IMR-90 (cell line): ENCODE results near the gene KAZALD1. TPM values are rescaled to one million over a fixed set of nuclear protein-coding genes. Genes with fewer than 3 reads are reported as not detected.

ENCODE experiments used
- ATAC-seq: fragments of 200-7000 bp; cut with Tn5 transposase; 2 replicates; pipeline ENCODE4 v1.9.1; 2020; ENCODE audit warnings: low read depth, mild to moderate bottlenecking, moderate library complexity
- BruUV-seq: library from RNA; stranded (reverse); fragments of 400-500 nt; replicated peaks from 2 replicates; lab custom pipeline; 2021; lab: Mats Ljungman, UMichigan
- CTCF ChIA-PET: fragments of 300-600 bp; formaldehyde crosslinking; extraction: SDS; loops from one replicate; lab custom pipeline; 2021; ENCODE audit warnings: antibody characterized with exemption; lab: Yijun Ruan, JAX
- POLR2A ChIA-PET: fragments of 300-600 bp; sonication (Branson Sonifier 250); formaldehyde crosslinking; loops from one replicate; lab custom pipeline; 2022; ENCODE audit warnings: antibody characterized with exemption; ENCODE audit not compliant: unreplicated experiment; lab: Charles Lee
- DNase-seq: peaks from one replicate; pipeline ENCODE4 v3.0.0; 2013
- H2AFZ ChIP-seq: replicated peaks from 2 replicates; pipeline ENCODE3; 2013; ENCODE audit warnings: low read length, mild to moderate bottlenecking; ENCODE audit not compliant: poor library complexity
- H2AK5ac ChIP-seq: 2 replicates; pipeline ENCODE4 v1.6.1; 2013; ENCODE audit warnings: low read depth, low read length, inconsistent platforms
- H2AK9ac ChIP-seq: replicated peaks from 2 replicates; pipeline ENCODE3; 2013; ENCODE audit warnings: mild to moderate bottlenecking, low read depth, low read length, moderate library complexity; ENCODE audit not compliant: poor library complexity
- H2BK120ac ChIP-seq: 2 replicates; pipeline ENCODE4 v1.6.1; 2013; ENCODE audit warnings: low read depth, low read length, inconsistent platforms
- H2BK15ac ChIP-seq: 3 replicates; pipeline ENCODE4 v1.6.1; 2013; ENCODE audit warnings: low read depth, low read length, inconsistent platforms
- H2BK20ac ChIP-seq: 2 replicates; pipeline ENCODE4 v1.6.1; 2013; ENCODE audit warnings: low read depth, mild to moderate bottlenecking, inconsistent platforms, low read length, moderate library complexity
- H2BK5ac ChIP-seq: 2 replicates; pipeline ENCODE4 v1.6.1; 2013; ENCODE audit warnings: mild to moderate bottlenecking, low read depth, low read length, inconsistent platforms; ENCODE audit not compliant: poor library complexity, severe bottlenecking
- H3K14ac ChIP-seq: replicated peaks from 2 replicates; pipeline ENCODE4 v1.6.1; 2013; ENCODE audit warnings: low read depth, low read length, inconsistent platforms
- H3K18ac ChIP-seq: 2 replicates; pipeline ENCODE4 v1.6.1; 2013; ENCODE audit warnings: low read depth, low read length, control low read depth
- H3K23ac ChIP-seq: 2 replicates; pipeline ENCODE4 v1.6.1; 2013; ENCODE audit warnings: low read depth, low read length, inconsistent platforms
- H3K27ac ChIP-seq: 2 replicates; pipeline ENCODE4 v1.5.1; 2013; ENCODE audit warnings: mild to moderate bottlenecking, control low read depth, low read length; ENCODE audit not compliant: insufficient read depth
- H3K27me3 ChIP-seq: 2 replicates; pipeline ENCODE4 v1.6.1; 2013; ENCODE audit warnings: low read length; ENCODE audit not compliant: control insufficient read depth, insufficient read depth
- H3K36me3 ChIP-seq: 2 replicates; pipeline ENCODE4 v1.6.1; 2013; ENCODE audit warnings: low read length, mixed read lengths; ENCODE audit not compliant: control insufficient read depth, insufficient read depth
- H3K4ac ChIP-seq: 2 replicates; pipeline ENCODE4 v1.6.1; 2013; ENCODE audit warnings: low read depth, low read length, inconsistent platforms
- H3K4me1 ChIP-seq: 2 replicates; pipeline ENCODE4 v1.6.1; 2013; ENCODE audit warnings: low read length, mixed read lengths; ENCODE audit not compliant: control insufficient read depth, insufficient read depth
- H3K4me2 ChIP-seq: 2 replicates; pipeline ENCODE4 v1.6.1; 2013; ENCODE audit warnings: low read depth, mild to moderate bottlenecking, control low read depth, low read length, moderate library complexity
- H3K4me3 ChIP-seq: 2 replicates; pipeline ENCODE4 v1.5.1; 2013; ENCODE audit warnings: low read depth, mild to moderate bottlenecking, control low read depth, low read length, moderate library complexity; ENCODE audit not compliant: insufficient read depth
- H3K56ac ChIP-seq: 2 replicates; pipeline ENCODE4 v1.6.1; 2013; ENCODE audit warnings: low read length, inconsistent platforms; ENCODE audit not compliant: insufficient read depth; ENCODE audit errors: extremely low read depth
- H3K79me1 ChIP-seq, 2 experiments: 2 replicates each; pipeline ENCODE4 v1.6.1; 2013; ENCODE audit warnings: low read length in 2 of 2, inconsistent platforms in 1 of 2, low read depth in 1 of 2
- H3K9ac ChIP-seq: 2 replicates; pipeline ENCODE4 v1.6.1; 2013; ENCODE audit warnings: low read depth, low read length, control low read depth
- H3K9me1 ChIP-seq: 2 replicates; pipeline ENCODE4 v1.6.1; 2013; ENCODE audit warnings: low read length, inconsistent platforms; ENCODE audit not compliant: insufficient read depth
- H3K9me3 ChIP-seq: 2 replicates; pipeline ENCODE4 v1.6.1; 2013; ENCODE audit warnings: low read length; ENCODE audit not compliant: control insufficient read depth, insufficient read depth
- H4K20me1 ChIP-seq: 2 replicates; pipeline ENCODE4 v1.6.1; 2013; ENCODE audit warnings: low read length, inconsistent platforms; ENCODE audit not compliant: insufficient read depth
- H4K5ac ChIP-seq: 2 replicates; pipeline ENCODE4 v1.6.1; 2013; ENCODE audit warnings: mild to moderate bottlenecking, low read depth, low read length, control low read depth
- H4K8ac ChIP-seq, 2 experiments: 2 replicates each; pipeline ENCODE4 v1.6.1; 2013; ENCODE audit warnings: low read depth in 2 of 2, low read length in 2 of 2, control low read depth in 1 of 2, inconsistent platforms in 1 of 2
- H4K91ac ChIP-seq: 2 replicates; pipeline ENCODE4 v1.6.1; 2013; ENCODE audit warnings: low read depth, low read length, inconsistent platforms; ENCODE audit not compliant: insufficient read depth
- CEBPB ChIP-seq: IDR thresholded peaks from 2 replicates; pipeline ENCODE4 v1.6.1; 2012; ENCODE audit warnings: low read depth, low read length, improper control_type of control experiment
- CTCF ChIP-seq: conservative IDR thresholded peaks from 2 replicates; pipeline ENCODE4 v1.5.1; 2012; ENCODE audit warnings: mild to moderate bottlenecking, low read depth, low read length, improper control_type of control experiment
- FOS ChIP-seq: fragments of 150-350 bp; IDR thresholded peaks from 2 replicates; pipeline ENCODE4 v1.6.1; 2016; ENCODE audit warnings: low read depth, low read length
- MXI1 ChIP-seq: IDR thresholded peaks from 2 replicates; pipeline ENCODE4 v1.6.1; 2012; ENCODE audit warnings: low read depth, mild to moderate bottlenecking, low read length, moderate library complexity, borderline replicate concordance
- NFE2L2 ChIP-seq: fragments of 150-350 bp; IDR thresholded peaks from 2 replicates; pipeline ENCODE4 v1.6.1; 2016; ENCODE audit warnings: low read depth, mild to moderate bottlenecking, low read length
- POLR2A ChIP-seq: IDR thresholded peaks from 2 replicates; pipeline ENCODE4 v1.6.1; 2012; ENCODE audit warnings: mild to moderate bottlenecking, low read depth, low read length
- RAD21 ChIP-seq: IDR thresholded peaks from 2 replicates; pipeline ENCODE4 v1.6.1; 2012; ENCODE audit warnings: low read length, improper control_type of control experiment
- RFX5 ChIP-seq: IDR thresholded peaks from 2 replicates; pipeline ENCODE4 v1.8.0; 2012; ENCODE audit warnings: low read depth, mild to moderate bottlenecking, low read length, moderate library complexity
- SMC3 ChIP-seq: fragments of 150-350 bp; IDR thresholded peaks from 2 replicates; pipeline ENCODE4 v1.6.1; 2016; ENCODE audit warnings: low read depth, mild to moderate bottlenecking, antibody characterized with exemption, low read length, moderate library complexity
- WGBS, 2 experiments: methylation state at CpG; one replicate each; pipeline versions ENCODE4 v1.1.5 to v1.1.7; 2013; ENCODE audit warnings: missing lambda C conversion rate in 2 of 2; ENCODE audit not compliant: insufficient read length in 1 of 2; ENCODE audit errors: extremely low coverage in 2 of 2; 5-methylcytosine and 5-hydroxymethylcytosine counted together
- dilution Hi-C: fragments of 300-500 bp; cut with HindIII; formaldehyde crosslinking; loops from one replicate; pipeline ENCODE4 v1.14.3; 2018; ENCODE audit warnings: low sequenced_read_pairs; ENCODE audit not compliant: unreplicated experiment
- in situ Hi-C: fragments of 300-500 bp; cut with MboI; formaldehyde crosslinking; loops from 3 replicates; pipeline ENCODE4 v1.14.3; 2019; ENCODE audit warnings: low sequenced_read_pairs, inconsistent platforms, mixed read lengths
- intact Hi-C: fragments of 100-400 bp; cut with micrococcal nuclease; formaldehyde crosslinking; loops from 2 replicates; pipeline ENCODE4 v1.10.0; 2022
- polyA plus RNA-seq, 3 experiments: library from polyadenylated mRNA; depleted of rRNA; stranded (reverse); fragments of >200 nt; gene quantifications; 2 replicates each; pipeline ENCODE4 v1.2.3, GENCODE V29; 2012; ENCODE audit warnings: low replicate concordance in 1 of 3
- total RNA-seq: library from RNA; depleted of rRNA; stranded (reverse); fragments of >200 nt; gene quantifications from 2 replicates; pipeline ENCODE4 v1.2.3, GENCODE V29; 2012
- TF ChIP-seq, protein P1 (sequence below): fragments of 150-350 bp; IDR thresholded peaks from 2 replicates; pipeline ENCODE4 v1.6.1; 2016; ENCODE audit warnings: low read depth, mild to moderate bottlenecking, low read length, moderate library complexity, borderline replicate concordance

Gene KAZALD1
- total and polyA plus RNA-seq, 2 of the 4 experiments (the other 2 are of a cell fraction) = 9.1 to 18.6 TPM

- Histone ChIP-seq H2AK5ac (no peak overlapping the region), H3K18ac (no peak overlapping the region), H3K9me3 (no peaks in the 10 kb centered on the region), H4K91ac (no peak overlapping the region), H3K4me2 (no peak overlapping the region), H4K20me1 (no peaks in the 10 kb centered on the region), H3K23ac (no peak overlapping the region), H2BK15ac (no peak overlapping the region), H2BK20ac (no peak overlapping the region), H2AK9ac (no peak overlapping the region), H3K14ac (no peak overlapping the region), H2BK120ac (no peak overlapping the region), H3K27me3 (peaks cover 1% of the 10 kb centered on the region; the same call in 1 of the 2 replicates), H3K56ac (no peak overlapping the region), H2AFZ (no peak overlapping the region), H3K9me1 (no peaks in the 10 kb centered on the region), H3K4ac (no peak overlapping the region), H3K4me3 (no peak overlapping the region), H3K9ac (no peak overlapping the region), H4K8ac (no peak overlapping the region), H2BK5ac (no peak overlapping the region), H3K79me1 (no peaks in the 10 kb centered on the region), H3K27ac (no peak overlapping the region), H4K5ac (no peak overlapping the region), H3K36me3 (no peaks in the 10 kb centered on the region), H3K4me1 (no peaks in the 10 kb centered on the region; the same call in 1 of the 2 replicates)
- ChIA-PET CTCF (no interaction called here), POLR2A (no interaction called here)
- 83% methylated on average over 9 of the region's 15 CpGs; no CpG with 5 or more reads in 1 of the 2 experiments for WGBS, 2 experiments
- no TSS peak for BruUV-seq
- dilution Hi-C loops = no loop called here
- intact Hi-C loops = no loop called here
- DNase-seq = no peak
- TF ChIP-seq, protein P1, sequence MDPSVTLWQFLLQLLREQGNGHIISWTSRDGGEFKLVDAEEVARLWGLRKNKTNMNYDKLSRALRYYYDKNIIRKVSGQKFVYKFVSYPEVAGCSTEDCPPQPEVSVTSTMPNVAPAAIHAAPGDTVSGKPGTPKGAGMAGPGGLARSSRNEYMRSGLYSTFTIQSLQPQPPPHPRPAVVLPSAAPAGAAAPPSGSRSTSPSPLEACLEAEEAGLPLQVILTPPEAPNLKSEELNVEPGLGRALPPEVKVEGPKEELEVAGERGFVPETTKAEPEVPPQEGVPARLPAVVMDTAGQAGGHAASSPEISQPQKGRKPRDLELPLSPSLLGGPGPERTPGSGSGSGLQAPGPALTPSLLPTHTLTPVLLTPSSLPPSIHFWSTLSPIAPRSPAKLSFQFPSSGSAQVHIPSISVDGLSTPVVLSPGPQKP = no peak
- no peak for TF ChIP-seq FOS
- TF ChIP-seq MXI1 = no peak
- no peak for TF ChIP-seq CEBPB
- no peak for TF ChIP-seq RAD21
- TF ChIP-seq RFX5 = no peak
- no peak for TF ChIP-seq POLR2A
- no peak for TF ChIP-seq SMC3
- TF ChIP-seq NFE2L2 = no peak
- no peak for TF ChIP-seq CTCF
- in situ Hi-C loops = no loop called here
- no peak for ATAC-seq
Observed at GRCh38 chr10:101022967-101023705, 38.7 kb upstream of the KAZALD1 start.
